ENCODE measurements around the gene FEM1C. TPM values are rescaled to one million over a fixed set of nuclear protein-coding genes. Genes with fewer than 3 reads are reported as not detected.

Gene FEM1C, protein sequence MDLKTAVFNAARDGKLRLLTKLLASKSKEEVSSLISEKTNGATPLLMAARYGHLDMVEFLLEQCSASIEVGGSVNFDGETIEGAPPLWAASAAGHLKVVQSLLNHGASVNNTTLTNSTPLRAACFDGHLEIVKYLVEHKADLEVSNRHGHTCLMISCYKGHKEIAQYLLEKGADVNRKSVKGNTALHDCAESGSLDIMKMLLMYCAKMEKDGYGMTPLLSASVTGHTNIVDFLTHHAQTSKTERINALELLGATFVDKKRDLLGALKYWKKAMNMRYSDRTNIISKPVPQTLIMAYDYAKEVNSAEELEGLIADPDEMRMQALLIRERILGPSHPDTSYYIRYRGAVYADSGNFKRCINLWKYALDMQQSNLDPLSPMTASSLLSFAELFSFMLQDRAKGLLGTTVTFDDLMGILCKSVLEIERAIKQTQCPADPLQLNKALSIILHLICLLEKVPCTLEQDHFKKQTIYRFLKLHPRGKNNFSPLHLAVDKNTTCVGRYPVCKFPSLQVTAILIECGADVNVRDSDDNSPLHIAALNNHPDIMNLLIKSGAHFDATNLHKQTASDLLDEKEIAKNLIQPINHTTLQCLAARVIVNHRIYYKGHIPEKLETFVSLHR
- 13.9 and 21.1 TPM in 2 replicates for total RNA-seq

DNA sequence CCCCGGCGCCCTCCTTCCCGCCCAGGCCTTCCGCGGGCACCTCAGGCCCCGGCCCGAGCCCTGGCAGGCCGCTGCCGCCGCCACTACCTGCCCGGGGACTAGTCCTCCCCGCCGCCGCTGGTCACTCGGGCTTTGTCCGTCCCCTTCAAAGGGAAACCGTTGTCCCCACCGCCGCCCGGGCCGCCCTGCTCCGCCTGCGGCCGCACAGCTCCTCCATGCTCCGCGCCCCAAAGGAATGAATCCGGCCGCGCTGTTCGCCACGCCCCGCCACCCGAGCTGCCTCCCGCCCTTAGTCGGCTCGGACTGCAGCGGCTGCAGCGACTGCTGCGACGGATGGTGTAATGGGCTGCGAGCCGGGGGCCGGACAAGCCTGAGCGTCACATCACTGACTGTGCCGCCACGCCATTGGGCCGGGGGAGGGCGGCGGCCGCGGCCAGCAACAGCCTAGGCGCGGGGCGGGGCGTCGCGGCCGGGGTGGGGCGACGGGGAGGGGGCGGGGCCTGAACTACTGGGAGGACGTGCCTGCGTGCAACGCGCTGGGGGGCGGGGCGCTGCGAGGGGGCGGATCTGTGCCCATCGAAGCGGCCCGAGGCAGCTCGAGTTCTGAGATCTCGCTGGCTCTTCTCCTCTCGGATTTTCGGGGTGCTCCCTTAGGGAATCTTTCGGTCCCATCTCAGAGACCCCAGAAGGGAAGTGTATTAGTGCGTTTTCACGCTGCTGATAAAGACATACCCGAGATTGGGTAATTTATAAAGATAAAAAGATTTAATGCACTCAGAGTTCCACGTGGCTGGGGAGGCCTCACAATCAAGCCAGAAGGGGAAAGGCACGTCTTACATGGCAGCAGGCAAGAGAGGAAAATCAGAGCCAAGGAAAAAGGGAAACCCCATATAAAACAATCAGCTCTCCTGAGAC lies at the start of gene FEM1C:
TSS of gene FEM1C (minus strand) at position 340 of the 915 bp plus-strand sequence. CDS start 1,282 bp downstream, outside the sequence.

Other genes with a start within 250 kb of the FEM1C start
- 6.1 and 7.4 TPM in 2 replicates for gene CCDC112, start 248.1 kb downstream of the FEM1C start, total RNA-seq
- 0.45 and 1.5 TPM in 2 replicates for gene TICAM2, start 57.7 kb upstream of the FEM1C start, total RNA-seq
- 82.1 and 95.5 TPM in 2 replicates for gene TMED7, start 81.3 kb upstream of the FEM1C start, total RNA-seq